NOMO-1 (cell line): ENCODE data around the gene SEMA4D.

Experiments used
- DNase-seq, 2 experiments: peaks; one replicate each; lab custom pipeline; 2025; ENCODE audit not compliant: unreplicated experiment in 2 of 2; lab: John Stamatoyannopoulos, UW

The SEMA4D gene

DNA sequence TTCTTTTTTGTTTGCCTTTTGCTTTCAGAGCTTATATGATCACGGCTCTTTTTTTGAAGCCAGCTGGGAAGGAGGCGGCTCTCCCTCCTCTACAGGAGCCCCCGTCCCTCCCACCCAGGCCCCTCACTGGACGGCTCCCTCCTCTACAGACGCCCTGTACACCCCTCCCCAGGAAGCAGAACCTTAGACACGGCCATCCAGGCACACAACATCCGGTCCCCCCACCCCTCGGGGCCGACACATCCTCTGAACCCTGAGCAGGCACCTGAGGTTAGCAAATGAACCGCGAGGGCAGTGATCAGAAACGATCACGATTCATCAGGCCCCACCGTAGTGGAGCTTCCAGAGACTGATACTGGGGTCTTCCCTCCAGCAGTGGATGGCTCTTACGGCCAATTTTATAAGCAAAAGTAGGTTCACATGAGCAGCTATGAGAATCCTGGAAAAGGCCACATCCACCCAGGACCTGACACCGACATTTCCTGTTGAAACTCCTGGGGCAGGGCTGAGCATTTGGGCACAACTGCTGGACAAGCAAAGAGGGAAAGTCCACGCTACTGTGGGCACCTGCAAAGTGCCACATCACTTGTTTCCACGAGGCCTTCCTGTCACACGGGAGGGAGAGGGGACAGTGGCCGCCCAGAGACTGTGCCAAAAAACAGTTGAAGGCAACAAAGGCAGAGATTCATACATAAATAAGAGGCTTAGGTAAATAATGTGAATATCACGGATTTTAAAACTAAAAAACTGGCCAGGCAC lies 78.9 kb downstream of the SEMA4D start:
- no peak for DNase-seq

DNA sequence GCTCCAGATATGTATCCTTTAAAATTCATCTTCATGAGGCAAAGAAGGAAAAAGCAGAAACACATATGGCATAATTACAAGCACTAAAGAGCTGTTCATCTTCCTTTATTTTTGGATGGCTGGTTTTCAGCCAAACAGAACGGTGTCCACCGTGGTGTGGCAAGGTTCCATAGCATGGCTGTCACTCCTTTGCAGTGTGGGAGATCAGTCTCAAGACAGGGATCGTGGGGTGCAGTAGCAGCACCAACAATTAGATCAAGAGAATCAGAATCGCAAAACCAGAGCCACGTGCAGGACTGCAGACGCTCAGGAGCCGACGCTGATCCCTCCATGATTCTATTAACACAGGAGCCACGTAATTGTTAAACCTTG lies 79.5 kb downstream of the SEMA4D start:
- DNase-seq: no peak

DNA sequence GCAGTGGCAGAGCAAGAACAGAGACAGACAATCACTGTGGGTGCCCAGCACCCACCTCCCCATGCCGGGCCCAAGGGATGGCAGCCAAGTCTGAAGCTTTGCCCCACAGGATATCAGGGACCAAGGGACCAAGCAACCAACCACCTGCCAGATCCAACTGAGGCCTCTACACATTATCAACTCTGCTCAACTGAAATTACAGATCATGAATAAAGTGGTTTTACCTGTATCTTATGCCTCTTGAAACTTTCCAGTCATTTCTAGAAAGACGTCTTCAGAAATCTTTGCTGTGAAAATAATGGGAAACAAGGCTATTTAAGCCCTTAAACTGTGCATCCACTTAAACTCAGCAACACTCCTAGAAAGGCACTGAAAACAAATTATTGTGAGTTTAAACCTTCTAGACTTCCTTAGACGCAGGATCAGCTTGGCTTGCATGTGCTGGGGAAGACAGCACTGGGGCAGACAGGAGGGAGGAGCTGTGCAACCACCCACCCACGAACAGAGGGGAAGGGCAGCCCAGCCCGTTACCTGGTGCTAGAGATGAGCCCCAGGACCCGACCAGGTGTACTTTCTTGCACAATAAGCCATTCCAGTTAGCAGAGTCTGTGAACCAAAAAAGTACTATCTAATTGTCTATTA lies 80.0 kb downstream of the SEMA4D start:
- no peak for DNase-seq

DNA sequence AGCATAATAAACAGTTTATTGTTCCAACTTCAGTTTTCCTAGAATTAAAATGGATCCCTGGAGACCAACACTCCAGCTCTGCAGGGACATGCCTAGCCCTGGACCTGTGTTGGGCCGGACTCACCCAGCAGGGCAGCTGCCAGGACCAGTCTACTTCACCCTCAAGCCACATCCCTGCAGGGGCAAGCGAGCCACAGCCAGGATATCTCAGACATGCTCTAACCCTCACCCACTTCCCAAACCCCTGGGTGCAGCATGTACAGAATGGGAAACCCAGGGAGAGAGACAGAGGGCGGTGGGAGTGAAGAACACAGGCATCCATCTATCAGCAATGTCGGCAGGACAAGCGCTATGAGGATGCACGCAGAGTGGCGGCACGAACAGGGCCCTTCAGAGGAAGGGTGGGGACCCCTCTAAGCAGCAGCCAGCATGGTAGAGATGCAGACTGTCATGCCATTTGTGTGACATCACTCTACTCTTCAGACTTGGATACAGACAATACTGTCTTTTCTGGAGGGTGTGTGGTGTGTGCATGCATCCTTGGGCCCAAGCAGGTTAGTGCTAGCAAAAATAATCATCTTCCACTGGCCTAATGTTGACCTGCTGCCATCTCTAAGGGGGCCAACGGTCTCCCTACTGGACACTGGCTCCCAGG lies 83.1 kb downstream of the SEMA4D start:
- DNase-seq: no peak

DNA sequence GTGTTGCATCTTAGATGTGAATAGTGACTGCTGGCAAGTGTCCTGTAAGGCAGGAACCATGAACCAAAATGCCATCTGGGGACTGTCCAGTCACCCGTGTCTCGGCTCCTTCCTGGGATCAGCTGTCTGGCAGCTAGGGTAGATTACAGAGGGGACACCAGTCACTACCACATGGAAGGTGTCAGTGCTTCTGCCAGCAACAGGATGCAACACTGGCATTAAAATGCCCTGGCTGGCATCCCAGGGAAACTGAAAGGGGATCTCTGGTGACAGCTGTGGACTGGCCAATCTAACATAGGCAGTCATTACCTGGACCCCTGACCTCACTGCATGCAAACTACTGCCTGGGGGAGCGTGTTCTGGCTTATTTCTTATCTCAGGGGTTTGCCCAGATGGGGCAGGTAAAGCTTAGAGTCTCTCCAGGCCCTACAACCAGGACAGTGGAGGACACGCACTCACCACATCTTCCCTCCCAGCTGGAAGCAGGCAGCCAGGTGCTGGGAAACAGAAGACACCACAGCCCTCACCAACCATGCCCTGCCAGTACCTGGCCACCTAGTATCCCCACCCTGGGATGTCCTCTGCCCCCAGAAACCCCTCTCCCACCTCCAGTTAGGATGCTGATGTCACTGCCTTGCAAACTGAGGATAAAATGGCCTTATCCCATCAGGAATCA lies 83.8 kb downstream of the SEMA4D start:
- no peak for DNase-seq

DNA sequence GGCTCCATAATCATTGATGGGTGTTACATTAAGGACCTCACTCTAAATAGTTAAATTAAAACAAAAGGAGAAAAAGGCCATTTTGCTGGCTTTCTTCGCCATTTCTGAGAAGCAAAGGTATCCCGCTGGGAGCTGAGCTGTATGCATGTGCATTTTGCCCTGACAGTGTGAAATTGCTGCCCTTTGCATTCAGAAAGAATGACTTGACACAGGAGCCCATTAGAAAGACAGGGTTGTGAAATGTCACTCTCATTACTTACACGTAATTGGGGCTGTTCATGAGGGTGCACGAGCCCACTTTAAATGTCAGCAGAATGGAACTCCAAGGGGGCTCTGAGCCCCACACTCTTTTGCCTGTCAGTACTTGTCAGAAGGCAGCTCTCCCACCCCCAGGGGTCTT lies 85.0 kb downstream of the SEMA4D start:
- no peak for DNase-seq

DNA sequence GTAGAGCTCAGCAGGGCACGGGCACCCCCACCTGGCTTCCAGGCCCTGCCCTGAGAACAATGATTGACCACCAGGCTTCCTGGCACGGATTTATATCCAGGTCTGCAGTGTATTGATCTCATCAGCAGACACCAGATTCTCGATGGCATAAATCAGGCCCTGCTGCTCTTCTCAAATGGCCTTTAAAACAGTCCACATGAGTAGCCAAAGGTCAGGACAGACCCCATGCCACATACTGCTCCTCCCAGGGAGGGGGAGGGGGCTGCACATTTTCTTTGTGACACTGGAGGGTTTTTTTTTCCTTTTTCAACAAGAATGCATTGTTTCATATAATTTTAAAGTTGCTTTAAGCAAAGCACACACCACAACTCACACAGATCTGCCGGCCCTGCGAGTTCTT lies 85.4 kb downstream of the SEMA4D start:
- DNase-seq: no peak

DNA sequence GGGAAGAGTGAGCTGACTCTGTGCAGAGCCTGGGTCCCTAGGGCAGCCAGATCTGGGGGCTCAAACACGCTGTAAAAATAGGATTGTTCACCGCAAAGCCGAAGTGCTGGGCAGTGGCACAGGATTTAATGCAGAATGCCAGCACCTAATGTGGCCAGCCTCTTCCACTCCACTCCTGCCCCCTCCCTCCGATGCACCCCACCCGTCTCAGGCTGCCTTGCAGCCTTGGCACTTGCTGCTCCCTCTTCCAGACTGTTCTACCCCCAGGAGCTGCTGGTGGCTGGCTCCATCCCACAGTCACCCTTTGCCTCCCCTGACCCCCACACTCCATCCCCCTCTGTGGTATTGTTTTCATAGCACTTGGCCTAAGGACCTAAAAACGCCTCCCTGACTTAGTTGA lies 86.2 kb downstream of the SEMA4D start:
- no peak for DNase-seq

DNA sequence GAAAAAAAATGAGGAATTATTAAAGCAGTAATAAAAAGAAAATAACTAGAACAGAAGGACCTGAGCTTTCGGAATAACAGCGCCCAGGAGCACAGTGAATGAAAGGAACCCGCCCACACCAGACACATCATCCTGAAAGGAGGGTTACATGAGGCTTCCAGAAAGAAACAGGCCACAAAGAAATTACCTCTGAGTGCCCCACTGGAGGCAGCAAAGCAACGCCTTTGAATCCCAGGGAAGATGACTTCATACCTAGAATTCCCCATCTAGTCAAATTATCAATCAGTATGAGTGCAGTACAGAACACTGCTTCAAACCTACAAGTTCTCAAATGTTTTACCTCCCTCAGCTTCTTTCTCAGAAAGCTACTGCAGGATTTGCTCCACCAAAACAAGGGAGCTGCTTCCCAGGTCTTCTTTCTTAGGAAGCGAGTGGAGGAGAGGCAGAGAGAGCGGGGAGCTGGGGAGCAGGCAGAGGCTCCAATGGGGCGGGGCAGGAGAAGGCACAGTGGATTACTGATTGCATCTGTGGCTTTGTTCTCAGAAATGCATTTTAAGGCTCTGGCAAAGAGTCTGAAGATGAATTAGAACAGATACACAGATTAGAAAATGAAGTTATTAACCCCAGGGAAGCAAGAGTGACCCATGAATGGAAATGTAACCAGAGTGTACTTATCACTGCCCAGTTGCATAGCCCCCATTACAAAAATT lies 87.1 kb downstream of the SEMA4D start:
- DNase-seq: no peak

DNA sequence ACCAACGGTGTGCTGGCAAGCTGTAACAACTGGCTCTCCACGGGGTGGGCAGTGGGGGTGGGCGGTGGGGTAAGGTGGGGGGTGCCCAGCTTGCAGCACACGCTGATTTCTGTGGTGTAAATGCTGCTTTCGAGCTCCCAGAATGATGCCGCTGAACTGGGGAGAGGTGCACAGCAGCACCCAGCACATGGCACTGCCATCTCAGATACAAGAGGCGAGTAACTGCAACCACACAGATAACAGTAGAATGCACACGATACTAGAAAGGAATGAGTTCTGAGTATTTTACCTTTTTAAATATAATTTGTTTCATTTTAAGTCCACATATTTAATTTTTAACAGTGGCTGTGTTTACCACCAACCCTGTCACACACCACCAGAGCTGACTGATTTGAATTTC lies 87.9 kb downstream of the SEMA4D start:
- no peak for DNase-seq

DNA sequence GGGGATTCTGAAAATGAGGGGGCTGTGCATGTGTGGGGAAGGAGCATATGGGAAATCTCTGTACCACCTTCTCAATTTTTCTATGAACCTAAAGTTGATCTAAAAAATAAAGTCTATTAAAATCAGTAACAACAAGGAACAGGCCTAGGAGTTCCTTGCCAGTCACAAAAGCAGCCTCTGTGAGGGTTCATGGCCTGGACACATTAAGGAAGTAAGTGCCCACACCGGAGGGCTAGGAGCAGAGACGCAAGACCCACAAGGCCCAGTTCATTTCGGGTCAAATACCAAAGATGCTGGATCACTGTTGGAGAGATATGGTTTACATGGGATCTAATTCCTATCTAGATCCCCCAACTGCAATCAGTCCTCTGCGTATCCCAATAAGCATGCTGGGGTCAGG lies 88.4 kb downstream of the SEMA4D start:
- no peak for DNase-seq

DNA sequence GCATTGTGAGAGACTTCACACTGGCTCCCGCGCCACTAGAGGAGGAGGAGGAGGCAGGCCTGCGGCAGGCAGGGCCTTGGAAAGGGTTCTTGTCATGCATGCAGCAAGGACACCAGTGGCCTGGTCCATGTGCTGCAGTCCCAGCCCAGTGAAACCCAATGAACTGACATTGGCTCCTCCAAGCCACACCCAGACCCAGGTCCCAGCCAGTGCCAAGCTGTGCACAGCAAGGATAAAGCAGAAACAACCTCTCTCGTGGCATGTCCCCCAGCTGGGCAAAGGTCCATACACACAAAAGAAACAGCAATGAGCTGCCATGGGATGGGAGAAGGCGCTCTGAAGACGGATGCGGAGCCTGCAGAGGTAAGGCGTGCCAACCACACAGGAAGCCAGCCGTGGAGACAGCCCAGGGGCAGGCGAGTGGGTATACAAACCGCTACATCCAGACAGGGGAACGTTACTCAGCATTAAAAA lies 89.2 kb downstream of the SEMA4D start:
- DNase-seq: no peak

DNA sequence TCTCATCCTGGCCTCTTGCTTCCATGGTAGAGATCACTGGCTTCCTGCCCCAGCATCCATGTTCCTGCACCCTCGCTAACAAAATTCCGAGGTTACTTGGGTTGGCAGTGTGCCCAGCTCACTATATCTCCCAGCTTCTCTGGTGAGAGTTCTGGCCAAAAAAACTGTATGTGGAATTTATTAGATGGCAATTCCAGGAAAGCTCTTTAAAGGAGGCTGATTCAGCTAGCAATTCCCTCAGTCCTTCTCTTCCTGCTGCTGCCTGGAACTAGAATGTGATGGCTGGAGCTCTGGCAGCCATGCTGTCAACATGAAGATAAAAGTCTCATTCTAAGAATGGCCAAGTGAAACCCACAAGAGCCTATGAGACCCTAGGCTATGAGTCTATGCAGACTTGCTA lies 90.8 kb downstream of the SEMA4D start:
- DNase-seq: no peak

DNA sequence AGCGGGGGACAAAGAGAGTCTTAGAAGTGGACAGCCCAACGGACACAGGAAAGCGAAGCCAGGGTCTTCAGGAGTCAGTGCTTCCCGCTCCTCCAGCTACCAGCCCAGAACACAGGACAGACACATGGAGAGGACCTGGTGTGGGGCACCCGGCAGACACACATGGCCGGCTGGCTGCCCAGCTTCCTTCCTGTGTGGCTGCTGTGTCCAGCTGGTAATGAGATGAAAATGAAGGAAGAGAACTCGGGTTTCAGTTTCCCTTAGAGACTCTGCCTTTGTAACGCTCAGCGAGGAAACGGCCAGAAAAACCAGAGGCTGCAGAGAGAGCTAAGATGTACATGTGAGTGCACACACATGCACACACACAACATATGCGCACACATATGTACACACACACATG lies 92.1 kb downstream of the SEMA4D start:
- no peak for DNase-seq

DNA sequence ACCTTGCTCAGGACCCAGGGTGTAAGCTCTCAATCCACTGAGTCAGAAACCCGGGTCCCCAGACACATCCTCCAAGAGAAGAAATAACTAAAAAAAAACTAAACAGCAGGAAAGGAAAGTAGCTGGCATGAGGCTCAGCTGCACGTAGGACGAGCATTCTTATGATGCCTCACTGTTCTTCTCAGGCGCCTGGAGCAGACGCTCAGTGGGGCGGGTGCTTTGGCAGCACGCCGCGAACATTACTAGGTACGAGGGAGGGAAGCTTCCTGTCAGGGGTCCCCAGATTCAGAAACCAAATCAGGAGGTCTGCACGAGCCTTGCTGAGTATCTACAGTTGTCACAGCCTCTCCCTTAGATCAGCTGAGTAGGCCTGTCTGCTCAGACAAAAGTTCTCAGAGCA lies 93.8 kb downstream of the SEMA4D start:
- DNase-seq: no peak

DNA sequence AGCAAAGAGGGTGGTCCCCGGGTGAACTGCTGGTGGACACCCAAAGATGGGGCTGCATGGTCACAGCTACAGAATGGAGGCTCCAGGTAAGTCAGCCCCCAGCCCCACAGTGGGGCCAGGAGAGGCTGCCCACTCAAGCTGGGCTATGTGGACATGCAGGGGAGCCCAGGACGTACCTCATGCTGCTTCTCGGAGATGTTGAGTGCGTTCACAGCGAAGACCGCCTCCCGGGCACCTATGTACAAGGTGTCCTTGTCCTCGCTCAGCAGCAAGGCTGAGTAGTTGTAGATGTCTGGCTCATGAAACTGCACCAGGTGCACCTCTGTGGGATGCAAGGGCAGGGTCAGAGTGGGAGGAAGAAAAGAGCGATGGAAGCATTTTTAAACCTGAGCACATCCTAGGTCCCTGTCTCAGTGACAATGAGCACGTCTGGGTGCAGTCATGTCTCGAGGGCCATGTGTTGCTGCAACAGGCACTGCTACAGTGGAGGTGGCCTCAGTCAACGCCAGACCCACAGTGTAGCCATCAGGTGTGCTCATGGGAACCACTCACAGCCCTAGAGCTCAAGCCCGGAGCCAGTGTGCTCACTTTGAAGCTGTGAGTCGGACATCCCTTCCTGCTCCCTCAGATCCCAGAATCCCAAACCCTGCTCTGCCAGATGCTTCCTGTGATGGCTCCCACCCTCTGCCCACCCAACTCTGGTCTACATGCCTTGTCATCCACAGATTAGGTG lies 95.1 kb downstream of the SEMA4D start:
- DNase-seq: no peak

DNA sequence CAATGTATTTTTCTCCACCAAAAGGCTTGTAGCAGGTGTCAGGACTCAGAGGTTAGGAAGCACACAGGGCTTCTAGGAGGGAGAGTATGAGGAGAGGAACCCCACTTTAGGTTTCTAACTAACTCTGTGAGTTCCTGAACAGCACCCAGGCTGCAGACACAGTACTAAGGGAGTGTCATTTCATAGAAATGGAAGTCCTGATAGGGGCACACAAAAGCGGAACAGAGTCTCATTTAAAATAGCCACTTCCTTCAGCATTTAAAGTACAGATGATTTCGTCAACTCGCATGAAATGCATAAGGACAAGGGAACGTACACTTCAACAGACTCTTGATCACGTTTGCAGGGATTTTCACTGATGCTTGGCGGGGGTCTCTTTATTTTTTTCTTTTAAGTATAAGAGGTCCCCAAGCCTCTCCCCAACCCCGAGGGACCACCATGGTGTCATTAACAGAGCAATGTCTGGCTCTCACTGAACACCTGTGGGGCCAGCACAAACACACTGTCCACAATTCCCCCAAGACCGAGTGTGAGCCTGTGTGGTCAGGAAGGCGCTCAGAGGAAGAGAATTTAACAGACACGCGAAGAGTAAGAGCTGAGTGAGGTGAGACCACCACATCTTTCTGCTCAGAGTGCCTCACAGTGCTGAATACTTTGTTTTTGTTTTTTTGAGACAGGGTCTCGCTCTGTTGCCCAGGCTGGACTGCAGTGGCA lies 97.4 kb downstream of the SEMA4D start:
- peak; percentile 58 to 79 for DNase-seq

DNA sequence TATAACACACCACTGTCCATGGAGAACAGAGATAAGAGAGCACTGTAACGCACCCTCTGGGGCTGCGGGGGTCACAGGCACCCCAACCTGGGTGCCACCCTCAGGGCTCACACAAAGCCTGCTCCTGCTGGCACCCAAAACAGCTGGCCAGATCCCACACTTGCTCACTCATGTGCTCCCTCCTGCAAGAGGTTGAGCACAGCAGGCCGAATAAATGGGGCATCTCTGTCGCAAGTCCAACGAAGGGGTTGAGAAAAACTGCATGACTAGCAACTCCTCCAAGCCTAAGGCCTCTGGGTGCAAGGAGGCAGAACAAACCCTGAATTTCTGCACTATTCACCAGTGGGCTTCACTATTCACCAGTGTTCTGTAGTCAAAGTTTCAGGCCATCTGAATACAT lies 99.3 kb downstream of the SEMA4D start:
- DNase-seq: peak; percentile 3 to 4

DNA sequence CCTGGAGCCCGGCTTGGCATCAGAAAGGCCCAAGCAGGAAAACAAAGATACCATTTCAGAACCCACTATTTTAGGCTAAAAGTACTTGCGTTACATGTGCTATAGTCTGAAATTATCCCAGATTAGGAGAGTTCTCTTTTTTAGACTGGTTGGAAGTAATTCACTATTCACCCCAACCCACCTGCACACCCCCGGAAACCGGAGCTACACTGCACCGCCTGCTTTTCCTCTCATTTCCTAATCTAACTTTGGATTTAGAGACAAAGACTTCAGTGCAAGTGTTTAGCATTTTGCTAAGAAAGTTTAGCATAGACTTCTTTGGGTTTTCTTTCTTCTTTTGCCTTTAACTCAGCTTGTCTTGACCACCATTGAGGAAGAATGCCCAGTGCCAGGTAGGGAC lies 100.4 kb downstream of the SEMA4D start:
- DNase-seq: no peak
